GM10266 (cell line): ENCODE measurements around the gene KIAA0825.

ENCODE experiments used
- DNase-seq: peaks from one replicate; pipeline ENCODE4 v3.0.0; 2012; ENCODE audit errors: extremely low spot score
- CTCF ChIP-seq: IDR thresholded peaks from 2 replicates; pipeline ENCODE4 v1.5.1; 2012; ENCODE audit warnings: mild to moderate bottlenecking, low read depth; ENCODE audit not compliant: control insufficient read depth, insufficient read depth; ENCODE audit errors: missing control alignments

Gene KIAA0825

DNA sequence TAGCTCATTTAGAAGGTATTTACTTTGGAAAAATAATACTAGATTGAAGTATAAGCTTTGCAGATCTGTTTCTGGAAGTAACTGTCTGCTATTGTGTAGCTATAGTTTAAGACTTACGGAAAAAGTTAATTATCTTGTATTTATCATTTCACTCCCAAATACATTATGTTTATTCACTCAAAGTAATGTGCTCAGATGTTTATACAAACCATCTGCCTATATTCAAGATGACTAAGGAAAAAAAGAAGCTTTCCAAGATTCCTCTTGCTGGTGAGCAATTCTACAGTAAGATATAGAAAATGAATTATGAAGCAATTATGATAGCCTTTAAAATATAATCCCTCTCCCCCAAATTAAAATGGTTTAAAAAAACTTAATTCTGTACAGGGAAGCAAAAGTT lies 137.9 kb downstream of the KIAA0825 start:
- no peak for TF ChIP-seq CTCF
- no peak for DNase-seq

- no peak for DNase-seq
- TF ChIP-seq CTCF = no peak
Measured at GRCh38 chr5:94473936-94474335, 144.5 kb downstream of the KIAA0825 start.

DNA sequence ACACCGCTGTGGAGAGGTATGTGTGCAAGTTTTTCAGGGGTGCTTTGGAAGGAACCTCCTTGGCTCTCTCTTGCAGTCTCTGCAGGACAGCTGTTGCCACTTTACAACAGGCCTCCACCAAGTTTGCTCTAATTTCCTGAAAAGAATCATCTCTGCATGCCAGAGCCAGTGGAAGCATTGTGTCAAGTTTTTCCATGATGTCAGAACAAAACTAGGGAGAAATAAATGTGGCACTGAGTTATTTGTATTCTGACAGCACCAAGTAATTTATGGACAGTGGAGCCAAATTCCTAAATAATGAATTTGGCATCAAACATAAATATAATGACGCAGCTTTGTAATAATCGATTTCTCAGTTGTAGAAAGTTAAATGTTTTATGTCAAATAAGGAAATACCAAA lies 146.9 kb downstream of the KIAA0825 start:
- TF ChIP-seq CTCF = no peak
- DNase-seq = no peak

DNA sequence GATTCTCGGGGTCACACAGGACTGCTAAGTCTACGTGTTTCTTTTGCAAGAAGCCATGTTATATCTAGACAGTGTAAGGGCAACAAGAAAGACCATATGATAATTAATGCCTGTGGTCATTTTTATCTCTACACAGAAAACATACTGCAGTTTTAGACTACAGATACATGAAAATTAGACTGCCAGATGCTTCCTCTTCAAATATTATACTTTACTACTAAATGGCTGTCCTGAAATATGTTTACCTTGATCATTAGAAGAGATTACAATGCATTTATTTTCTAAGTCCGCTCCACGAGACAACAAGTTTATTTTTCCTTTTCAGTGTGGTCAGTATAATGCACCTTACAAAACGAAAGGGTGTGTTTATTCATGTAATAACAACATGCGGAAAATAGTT lies 147.6 kb downstream of the KIAA0825 start:
- TF ChIP-seq CTCF = no peak
- DNase-seq = no peak

GRCh38 chr5:94469894-94470329 lies 148.5 kb downstream of the KIAA0825 start:
- DNase-seq = no peak
- no peak for TF ChIP-seq CTCF

- TF ChIP-seq CTCF = no peak
- DNase-seq = no peak
Measured at GRCh38 chr5:94467954-94468930, 150.2 kb downstream of the KIAA0825 start.

DNA sequence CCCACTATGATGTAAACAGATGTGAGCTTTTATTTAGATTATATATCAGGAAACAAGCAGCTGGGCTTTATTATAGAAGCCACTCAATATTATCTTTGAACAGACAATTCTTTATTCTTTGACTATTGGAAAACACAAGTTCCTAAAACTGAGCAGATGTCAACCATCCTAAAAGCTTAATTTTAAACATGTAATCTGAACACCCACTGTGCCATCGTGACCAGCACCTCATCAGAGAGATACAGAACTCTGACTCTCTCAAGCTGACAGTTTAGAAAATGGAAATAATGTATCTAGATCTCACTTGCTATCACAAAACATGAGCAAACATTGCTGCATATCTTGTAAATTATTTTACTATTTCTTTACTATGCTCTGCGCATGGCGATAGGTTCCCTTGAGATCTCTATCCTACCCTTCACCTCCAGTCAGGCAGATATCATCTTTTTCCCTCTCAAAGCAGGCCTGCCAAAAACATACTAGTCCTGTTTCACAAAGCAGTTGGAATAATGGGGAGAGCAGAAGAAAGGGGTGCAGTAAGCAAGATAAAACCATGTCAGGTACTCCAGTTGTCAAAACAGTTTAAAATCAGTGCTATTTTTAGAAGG lies 151.0 kb downstream of the KIAA0825 start:
- TF ChIP-seq CTCF = no peak
- no peak for DNase-seq
